Measurements from ENCODE around the gene SRCIN1.

DNA sequence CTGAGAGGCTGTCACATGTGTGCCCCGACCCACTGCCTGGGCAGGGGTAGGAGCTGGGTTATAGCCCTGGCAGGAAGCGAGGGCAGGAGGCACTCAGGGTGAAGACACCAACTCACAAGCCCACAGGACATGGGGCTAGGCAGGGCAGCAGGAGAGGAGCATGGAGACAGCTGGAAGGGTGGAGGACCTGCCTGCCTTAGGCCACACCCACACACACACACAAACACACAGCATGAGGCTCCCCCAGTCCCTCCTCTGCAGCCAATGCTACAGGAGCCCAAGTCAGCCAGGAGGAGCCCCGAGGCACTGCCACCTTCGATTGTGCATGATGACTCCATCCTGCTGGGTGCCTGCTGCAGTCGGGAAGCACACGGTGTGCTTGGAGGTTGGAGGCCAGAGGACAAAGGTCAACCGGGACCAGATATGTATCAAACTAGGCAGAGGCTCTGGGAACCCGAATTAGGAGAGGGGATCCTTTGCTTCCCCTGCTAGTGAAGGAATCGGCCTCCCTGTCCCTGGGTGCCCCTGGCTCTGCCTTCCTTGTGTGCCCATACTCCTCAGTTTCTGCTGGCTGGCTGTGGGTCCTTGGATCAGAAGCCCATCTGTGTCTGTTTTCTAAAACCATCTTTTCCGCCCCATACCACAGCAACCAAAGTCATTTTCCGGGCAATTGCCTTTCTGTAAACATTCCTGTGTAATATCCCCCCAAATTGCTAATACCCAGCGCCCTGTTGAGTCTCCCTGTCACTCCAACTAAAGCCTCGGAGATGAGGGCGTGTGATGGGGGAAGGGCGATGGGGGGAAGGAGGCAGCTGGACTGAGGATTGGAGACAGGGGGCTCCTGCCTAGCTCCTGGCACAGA, 20.5 kb downstream of the SRCIN1 start:
- no peak for TF ChIP-seq CTCF (IDR thresholded peaks at IDR 0.05)
- TF ChIP-seq POLR2A (IDR thresholded peaks at IDR 0.05): no peak
- no peak for TF ChIP-seq EP300 (IDR thresholded peaks at IDR 0.05)
